Neural cell (in vitro differentiated cells): Measurements from ENCODE around the gene EML5.

ENCODE experiments used
- CTCF ChIP-seq: fragments of 450-650 bp; IDR thresholded peaks from 2 replicates; pipeline ENCODE4 v1.5.1; 2014; ENCODE audit warnings: antibody characterized with exemption, mild to moderate bottlenecking, moderate library complexity; ENCODE audit not compliant: poor library complexity, severe bottlenecking
- EZH2 ChIP-seq: fragments of 200-600, 300-800 bp; shearing (Covaris generic), sonication (generic); IDR thresholded peaks from 2 replicates; pipeline ENCODE4 v1.6.1; 2014; ENCODE audit warnings: antibody characterized with exemption, low read length, borderline replicate concordance, mild to moderate bottlenecking; ENCODE audit not compliant: insufficient read depth, poor library complexity, severe bottlenecking
- MXI1 ChIP-seq: fragments of 450-650 bp; conservative IDR thresholded peaks from 2 replicates; pipeline ENCODE4 v1.6.1; 2014; ENCODE audit warnings: antibody characterized with exemption, mild to moderate bottlenecking; ENCODE audit not compliant: poor library complexity, severe bottlenecking
- POLR2AphosphoS5 ChIP-seq: IDR thresholded peaks from 2 replicates; pipeline ENCODE4 v1.6.1; 2012
- REST ChIP-seq: IDR thresholded peaks from 2 replicates; pipeline ENCODE4 v1.6.1; 2012; ENCODE audit warnings: borderline replicate concordance
- SMC3 ChIP-seq: fragments of 450-650 bp; conservative IDR thresholded peaks from 2 replicates; pipeline ENCODE4 v1.6.1; 2014; ENCODE audit warnings: antibody characterized with exemption, mild to moderate bottlenecking, moderate library complexity; ENCODE audit not compliant: poor library complexity
- TAF1 ChIP-seq: IDR thresholded peaks from 2 replicates; pipeline ENCODE4 v1.6.1; 2012; ENCODE audit warnings: low read depth

- no peak for TF ChIP-seq CTCF
- TF ChIP-seq TAF1: no peak
- no peak for TF ChIP-seq REST
- no peak for TF ChIP-seq POLR2AphosphoS5
- no peak for TF ChIP-seq EZH2
- TF ChIP-seq MXI1: no peak
- TF ChIP-seq SMC3: no peak
Observed at GRCh38 chr14:88825503-88825902, 32.8 kb upstream of the EML5 start.
